ENCODE results near the gene CAMTA1. TPM values are rescaled to one million over a fixed set of nuclear protein-coding genes. Genes with fewer than 3 reads are reported as not detected.

CAMTA1 gene
- total RNA-seq, 1 donor from 2014 or later = 43.1 TPM

DNA sequence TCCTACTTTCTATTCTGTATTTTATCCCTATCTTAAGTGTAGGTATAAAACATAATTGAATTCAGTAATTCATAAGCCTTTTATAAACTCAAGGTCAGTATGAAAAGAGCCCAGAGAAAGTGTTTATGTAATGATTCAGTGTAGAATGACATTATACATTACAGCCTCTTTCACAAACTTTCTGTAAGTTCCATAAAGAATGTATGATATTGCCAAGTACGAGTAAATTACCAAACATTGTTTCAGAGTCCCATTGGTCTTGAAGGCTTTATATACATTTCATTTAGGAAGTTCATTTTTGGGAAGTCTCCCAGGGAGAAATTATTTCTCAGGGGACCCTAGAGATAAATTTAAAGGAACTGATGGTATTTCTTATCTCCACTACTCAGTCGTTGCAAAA is 948.0 kb downstream of the CAMTA1 start:
- intact Hi-C loops (cut with micrococcal nuclease) = no loop called here

DNA sequence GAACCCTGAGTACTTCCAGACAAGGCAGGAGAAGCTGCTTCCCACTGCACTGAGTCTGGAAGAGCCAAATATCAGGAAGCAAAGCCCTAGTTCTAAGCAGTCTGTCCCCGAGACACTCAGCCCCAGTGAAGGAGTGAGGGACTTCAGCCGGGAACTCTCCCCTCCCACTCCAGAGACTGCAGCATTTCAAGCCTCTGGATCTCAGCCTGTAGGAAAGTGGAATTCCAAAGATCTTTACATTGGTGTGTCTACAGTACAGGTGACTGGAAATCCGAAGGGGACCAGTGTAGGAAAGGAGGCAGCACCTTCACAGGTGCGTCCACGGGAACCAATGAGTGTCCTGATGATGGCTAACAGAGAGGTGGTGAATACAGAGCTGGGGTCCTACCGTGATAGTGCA is 952.8 kb downstream of the CAMTA1 start:
- intact Hi-C loops (cut with micrococcal nuclease) = no loop called here

DNA sequence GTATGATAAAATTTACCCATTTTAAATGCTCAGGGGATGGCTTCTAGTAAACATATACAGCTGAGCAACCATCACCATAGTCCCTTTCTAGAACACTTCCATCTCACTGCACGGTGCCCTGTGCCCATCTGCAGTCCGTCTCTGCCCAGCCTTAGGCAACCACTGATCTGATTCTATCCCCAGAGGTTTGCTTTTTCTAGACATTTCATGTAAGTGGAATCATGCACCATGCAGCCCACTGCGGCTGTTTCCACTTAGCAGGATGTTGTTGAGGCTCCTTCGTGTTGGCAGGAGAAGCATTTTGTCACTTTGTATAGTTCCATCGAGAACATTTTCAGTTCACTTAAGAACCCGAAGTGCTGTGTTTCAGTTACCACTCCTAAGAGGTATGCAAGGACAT is 958.1 kb downstream of the CAMTA1 start:
- intact Hi-C loops (cut with micrococcal nuclease) = no loop called here

DNA sequence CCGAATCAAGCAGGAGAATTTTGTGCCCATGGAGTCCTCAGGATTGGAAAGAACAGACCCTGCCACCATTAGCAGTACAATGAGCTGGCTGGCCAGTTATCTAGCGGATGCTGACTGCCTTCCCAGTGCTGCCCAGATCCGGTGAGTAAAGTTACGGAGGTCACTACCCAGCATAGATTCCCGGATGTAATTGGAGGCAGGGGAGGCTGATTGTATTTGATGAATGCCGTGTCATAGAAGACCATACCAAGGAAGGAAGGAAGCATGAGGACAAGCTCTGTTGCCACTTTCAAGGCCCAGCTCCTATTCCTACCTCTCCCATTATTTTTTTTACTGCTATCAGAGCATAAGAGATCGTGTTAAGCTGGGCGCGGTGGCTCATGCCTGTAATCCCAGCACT is 959.6 kb downstream of the CAMTA1 start:
- intact Hi-C loops (cut with micrococcal nuclease) = no loop called here

DNA sequence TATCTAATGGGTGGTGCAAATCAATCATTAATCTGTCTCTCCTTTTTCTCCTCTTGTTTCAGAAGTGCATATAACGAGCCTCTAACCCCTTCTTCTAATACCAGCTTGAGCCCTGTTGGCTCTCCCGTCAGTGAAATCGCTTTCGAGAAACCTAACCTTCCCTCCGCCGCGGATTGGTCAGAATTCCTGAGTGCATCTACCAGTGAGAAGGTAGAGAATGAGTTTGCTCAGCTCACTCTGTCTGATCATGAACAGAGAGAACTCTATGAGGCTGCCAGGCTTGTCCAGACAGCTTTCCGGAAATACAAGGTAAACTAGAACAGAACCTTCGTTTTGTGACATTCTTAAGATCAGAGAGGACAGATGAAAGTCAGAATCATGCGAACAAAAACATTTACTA is 960.5 kb downstream of the CAMTA1 start:
- intact Hi-C loops (cut with micrococcal nuclease) = no loop called here

DNA sequence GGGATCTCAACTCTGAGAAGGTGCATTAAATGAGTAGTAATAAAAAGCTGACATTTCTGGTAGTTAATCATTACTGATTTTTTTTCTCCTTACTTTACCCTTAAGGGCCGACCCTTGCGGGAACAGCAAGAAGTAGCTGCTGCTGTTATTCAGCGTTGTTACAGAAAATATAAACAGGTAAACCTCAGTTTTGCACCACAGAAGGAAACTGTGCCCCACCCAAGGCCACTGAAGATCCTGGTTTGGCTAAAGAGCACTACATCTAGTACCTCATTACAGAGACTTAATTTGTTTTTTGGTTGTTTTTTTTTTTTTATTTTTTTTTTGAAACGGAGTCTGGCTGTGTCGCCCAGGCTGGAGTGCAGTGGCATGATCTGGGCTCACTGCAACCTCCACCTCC is 962.4 kb downstream of the CAMTA1 start:
- intact Hi-C loops (cut with micrococcal nuclease) = no loop called here

DNA sequence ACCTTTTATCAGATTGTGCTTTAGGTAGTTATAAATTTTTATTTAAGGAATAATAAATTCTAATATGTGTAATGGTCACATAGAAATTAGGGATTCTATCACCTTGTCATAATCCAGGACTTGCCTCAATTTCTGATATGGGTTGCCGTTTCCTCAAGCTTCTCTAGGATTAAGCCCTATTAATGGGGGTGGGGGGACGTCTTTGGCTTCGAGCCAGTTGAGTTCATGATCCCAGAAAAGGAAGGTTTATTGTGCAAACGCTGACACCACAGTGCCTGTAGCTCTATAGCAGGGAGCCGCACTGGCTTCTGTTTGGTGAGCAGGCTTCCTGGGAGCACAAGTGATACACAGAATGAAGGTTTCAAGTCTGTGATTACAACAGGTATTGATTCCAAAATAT is 963.9 kb downstream of the CAMTA1 start:
- intact Hi-C loops (cut with micrococcal nuclease) = no loop called here

DNA sequence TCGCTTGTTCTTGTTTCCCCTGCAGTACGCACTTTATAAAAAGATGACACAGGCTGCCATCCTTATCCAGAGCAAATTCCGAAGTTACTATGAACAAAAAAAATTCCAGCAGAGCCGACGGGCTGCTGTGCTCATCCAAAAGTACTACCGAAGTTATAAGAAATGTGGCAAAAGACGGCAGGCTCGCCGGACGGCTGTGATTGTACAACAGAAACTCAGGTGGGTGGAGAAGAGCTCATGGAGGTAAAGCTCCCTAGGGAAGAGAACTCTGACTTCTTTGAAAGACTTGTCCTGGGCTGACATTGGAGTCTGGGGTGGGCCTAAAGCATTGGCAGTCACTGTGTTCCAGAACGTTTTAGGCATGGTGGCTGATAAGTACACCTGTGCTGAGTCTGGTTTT is 965.9 kb downstream of the CAMTA1 start:
- intact Hi-C loops (cut with micrococcal nuclease) = no loop called here

DNA sequence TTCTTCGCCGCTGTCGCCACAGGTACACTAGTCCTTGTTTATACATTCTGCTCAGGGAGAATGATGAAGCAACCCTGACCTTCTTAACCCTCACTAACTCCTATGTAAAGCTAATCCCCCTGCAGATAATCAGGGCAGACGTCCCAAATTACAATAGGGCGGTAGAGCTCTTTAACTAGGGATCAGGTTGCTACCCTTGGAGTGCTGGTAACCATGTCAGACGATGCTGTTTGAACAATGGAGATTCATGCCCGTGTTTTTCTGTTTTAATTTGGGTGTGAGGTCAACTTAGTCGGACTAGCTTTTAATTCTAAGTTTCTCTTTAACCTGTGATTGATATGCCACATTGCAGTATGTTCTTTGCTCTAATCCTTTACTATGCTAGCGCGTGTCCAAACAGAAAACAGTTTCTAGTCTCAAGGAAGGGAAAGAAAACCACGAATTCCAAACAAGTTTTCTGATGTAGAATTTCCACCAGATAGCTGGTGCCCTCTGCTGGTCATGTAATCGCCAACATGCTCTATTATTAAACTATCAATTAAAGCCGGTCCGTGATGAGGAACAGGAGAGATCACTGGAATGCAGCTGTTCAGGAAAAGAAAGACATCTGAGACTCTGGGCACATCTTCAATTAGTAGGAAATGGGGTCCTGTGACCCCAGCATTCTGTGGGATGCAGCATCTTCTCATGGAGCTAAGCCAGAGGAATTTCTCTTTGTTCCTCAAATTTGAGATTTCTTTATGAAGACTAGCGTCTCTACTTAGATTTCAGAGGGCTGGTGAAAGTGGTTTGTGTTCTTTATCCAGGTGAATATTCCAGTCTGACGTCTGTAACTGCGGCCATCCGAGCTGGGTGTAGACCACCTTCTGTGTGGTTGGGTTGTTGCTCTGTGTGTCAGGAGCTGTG is 967.5 kb downstream of the CAMTA1 start:
- intact Hi-C loops (cut with micrococcal nuclease) = loop anchor here (1.0 kb wide), 2 partner anchors 85 to 150 kb away; no protein-coding TSS in a partner anchor

DNA sequence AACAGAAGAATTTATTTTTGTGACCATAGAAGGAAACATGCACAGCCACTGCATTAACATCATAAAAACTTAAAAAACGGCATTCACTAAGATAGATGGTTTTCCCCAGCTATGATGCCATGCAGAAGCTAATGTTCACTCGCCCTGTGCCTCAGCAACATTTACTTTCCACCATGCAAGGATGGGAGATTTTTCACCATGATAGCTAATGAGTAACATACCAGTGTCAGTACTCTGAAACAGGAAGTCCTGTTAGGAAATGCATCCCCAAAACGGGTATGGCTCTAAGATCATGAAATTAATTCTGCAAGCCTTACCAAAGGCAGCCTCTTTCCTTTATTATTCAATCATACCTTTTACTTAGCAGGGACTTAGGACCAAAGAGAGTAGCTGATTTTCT is 968.4 kb downstream of the CAMTA1 start:
- intact Hi-C loops (cut with micrococcal nuclease) = loop anchor here (1.0 kb wide), 2 partner anchors 86 to 149 kb away; no protein-coding TSS in a partner anchor

DNA sequence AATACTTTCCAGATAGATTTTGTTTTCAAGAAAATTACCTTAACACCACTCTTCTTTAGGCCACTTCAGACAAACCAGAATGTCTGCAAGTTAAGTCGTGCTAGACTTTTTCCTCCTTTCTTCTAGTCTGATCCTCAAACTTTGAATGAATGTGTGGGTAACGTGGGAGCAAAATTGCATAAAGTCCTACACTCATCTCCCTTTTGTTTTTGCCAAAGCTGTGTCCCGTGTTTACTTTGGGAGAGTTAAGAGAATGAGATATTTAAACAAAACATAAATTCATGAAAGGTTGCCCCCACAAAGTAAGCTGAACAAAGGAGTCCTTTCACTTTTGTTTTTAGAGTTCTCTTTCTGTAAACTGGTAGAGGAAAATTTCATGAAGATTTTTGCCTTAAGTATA is 969.0 kb downstream of the CAMTA1 start:
- intact Hi-C loops (cut with micrococcal nuclease) = no loop called here

DNA sequence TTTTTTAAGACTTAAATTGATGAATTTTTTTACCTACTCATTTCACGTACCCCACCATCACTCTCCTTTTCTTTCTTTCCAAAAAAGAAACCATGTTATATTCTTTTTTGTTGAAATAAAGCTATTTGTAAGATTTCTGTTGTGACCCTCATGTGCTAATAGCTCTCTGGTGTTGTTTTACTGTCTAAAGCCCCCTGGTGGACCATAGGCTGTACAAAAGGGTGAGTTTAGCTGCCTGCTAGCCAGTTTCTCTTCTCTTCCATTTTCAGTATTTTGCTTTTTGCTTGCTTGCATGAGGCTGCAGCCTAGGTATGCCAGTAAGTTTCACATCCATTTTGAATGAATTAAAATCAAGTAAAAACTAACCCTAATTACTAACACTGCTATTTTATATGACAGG is 970.2 kb downstream of the CAMTA1 start:
- intact Hi-C loops (cut with micrococcal nuclease) = no loop called here

DNA sequence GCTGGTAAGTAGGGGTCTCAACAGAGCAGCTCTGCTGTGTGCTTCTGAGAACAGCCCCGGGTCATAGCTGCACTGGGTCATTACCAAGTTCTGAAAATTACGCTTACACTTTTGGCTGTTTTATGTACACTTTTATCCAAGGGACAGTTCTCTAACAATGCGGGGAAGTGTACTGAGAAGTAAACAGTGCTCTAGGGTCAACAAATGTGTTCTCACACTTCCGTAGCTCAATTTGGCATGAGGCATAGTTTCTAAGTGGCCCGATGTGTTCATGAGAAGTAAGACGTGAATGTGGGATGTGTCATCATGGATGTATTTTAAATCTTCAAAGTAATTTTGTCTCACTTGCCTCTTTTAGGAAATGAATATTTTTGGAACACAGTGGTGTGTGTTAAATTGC is 975.0 kb downstream of the CAMTA1 start:
- intact Hi-C loops (cut with micrococcal nuclease) = no loop called here

DNA sequence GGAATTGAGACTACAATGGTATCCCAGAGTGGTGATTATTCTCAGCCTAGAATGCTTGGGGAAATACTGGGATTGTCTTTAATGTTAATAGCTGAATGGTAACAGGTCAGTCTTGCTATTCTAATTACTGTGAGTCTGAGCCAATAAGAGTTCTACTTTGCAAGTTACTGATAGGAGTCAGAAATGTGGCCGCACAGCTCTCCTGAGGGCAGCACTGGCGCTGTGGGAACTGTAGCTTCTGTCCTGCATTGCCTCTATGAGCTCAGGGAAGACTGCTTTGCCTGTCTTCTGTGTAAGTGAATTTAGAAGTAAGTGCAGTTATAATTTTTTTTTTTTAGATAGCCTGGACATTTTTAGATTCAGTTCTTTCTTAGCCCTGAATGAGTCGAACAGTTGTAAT is 975.8 kb downstream of the CAMTA1 start:
- intact Hi-C loops (cut with micrococcal nuclease) = no loop called here

DNA sequence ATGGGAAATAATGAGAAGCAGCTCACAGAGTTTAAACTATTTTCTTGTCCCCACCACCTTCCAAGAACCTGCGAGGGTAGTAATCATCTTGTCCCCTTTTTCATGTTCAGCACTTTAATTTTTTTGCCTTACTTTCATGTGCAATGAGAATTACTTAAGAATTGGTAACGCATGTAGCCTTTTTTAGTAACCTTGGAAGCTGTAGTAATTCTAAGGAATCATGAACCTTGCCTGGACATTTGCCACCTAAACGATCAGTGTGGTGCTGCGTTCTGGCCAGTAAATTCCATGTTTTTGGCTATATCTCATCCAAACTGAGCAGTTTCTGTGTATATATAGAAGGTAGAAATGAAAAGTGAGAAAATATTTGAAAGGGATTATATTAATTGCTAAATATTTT is 981.9 kb downstream of the CAMTA1 start:
- intact Hi-C loops (cut with micrococcal nuclease) = no loop called here

DNA sequence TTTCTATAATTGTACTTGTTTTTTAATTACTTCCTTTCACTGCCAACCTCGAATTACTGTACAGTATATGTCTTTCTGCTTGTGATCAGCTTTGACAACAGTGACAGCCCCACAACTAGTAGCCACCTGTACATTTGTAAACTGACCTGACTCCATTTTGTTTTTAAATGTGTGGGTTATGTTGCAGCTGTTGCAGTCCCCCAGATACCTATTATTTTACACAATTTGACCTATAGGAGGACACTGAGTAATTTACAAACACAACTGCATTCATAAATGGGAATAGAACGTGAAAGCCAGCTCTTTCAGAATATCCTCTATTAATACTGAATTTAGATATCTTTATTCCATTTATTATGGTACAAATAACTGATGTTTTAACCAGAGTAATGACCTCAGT is 983.3 kb downstream of the CAMTA1 start:
- intact Hi-C loops (cut with micrococcal nuclease) = no loop called here

DNA sequence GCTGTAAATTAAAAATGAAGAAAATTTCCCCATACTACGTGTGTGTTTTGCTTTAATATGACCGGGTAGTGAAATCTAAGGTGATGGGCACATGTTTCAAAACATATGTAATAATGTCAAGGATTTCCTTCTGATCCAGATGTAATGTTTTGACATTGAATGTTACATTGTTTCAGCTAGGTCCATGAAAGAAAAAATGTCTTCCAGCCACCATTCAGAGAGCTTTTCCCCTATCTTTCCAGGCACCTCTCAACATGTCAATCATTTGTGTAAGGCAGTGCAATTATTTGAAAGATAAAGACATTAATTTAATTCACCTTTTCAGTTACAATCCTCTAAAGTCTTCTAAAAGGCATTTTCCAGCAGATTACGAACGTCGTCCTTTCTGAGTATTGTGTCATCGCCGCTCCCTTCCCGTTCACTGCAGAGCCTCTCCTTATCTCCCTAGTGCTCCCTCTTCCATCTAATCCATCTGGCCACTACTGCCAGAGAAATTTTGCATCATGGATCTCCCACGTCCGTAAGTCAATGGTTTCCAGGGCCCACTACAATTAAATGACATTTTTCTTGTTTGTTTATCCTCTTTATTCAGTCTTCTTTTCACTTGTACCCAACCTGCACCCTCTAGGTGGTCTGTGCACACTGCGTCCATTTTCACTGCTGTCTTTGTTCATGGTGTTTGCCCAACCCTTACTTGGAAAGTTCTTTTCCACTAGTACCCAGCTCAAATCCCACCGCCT is 984.6 kb downstream of the CAMTA1 start:
- intact Hi-C loops (cut with micrococcal nuclease) = loop anchor here (5.0 kb wide), 1 partner anchor 1158 kb away; the partner anchor contains the start of gene PHF13

DNA sequence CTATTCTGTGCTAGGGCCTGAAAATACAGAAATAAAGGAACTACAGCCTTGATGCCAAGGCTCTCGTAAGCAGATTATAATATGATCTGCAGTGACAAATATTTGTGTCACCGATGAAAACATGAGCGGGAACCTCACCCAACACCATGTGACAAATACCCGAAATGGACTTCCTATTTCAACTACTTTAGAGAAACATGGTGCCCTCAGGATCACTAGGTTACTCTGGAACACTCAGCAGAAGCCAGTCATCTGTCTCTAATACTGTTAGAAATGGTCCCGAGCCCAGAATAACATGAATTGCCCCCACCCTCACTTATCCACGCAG is 985.4 kb downstream of the CAMTA1 start:
- intact Hi-C loops (cut with micrococcal nuclease) = loop anchor here (5.0 kb wide), 1 partner anchor 1158 kb away; the partner anchor contains the start of gene PHF13

DNA sequence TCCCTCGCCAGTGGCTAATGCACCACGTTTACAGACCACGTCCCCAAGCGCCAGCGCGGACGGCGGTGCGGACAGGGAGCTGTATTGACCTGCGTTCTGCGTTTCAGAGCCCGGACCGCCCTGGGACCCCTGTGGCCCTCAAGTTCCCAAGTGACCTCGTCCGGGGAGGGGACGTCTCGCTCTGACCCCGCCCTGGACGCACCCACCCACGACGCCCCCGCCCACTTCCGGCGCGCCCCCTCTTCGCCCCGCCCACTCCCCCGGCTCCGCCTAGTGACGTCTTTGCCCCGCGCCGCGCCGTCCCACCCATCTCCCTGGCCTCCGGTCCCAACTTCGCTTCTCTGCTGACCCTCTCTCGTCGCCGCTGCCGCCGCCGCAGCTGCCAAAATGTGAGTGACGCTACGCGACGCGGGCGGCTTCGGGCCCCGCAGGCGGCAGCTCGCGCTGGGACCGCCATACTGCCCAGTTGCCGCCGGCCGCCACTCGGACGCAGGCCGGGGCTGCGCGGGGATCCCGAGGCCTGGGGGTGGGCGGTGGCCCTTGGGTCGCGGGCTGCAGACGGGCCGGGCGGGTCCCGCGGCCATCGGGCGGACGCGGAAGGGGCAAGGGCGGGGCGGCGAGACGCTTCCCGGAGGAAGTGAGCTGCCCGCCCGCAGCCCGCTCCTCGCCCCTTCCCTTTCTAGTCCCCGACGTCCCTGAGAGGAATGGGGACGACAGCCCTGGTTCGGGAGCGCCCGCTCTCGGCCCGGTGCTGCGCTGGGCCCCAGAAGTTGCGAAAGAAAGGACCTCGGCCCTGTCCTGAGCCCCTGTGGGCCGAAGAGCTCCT is 986.0 kb downstream of the CAMTA1 start, which contains the start of gene VAMP3:
Gene VAMP3, plus strand, starts transcription at position 300 of the 826 bp plus-strand sequence. Its CDS starts 88 bp downstream, at position 388.
- intact Hi-C loops (cut with micrococcal nuclease) = loop anchor here (1.0 to 5.0 kb wide), 2 partner anchors 12 to 1159 kb away; partner anchors contain the start of gene PHF13

DNA sequence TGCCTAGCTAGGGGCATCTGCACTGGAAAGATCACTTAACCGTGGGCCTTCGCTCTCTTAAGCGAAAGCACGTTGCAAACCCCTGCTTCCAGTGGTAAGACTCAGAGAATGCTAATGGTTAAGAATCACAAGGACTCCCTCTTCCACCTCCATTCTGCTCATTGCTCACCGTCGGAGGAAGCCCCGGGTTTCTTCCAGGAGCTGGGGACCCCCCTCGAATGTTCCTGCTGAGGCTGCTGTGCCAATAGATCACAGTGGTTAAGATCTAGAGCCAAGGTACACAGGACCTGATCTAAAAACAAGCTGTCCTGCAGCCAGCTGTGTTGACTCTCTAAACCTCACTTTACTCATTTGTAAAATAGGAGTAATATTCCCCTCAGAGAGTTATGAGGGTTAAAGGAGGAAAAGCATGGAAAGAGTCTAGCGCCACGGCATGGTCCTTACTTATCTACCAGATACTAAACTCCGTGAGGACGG is 986.6 kb downstream of the CAMTA1 start:
- intact Hi-C loops (cut with micrococcal nuclease) = loop anchor here (1.0 to 5.0 kb wide), 2 partner anchors 11 to 1160 kb away; partner anchors contain the start of gene PHF13

DNA sequence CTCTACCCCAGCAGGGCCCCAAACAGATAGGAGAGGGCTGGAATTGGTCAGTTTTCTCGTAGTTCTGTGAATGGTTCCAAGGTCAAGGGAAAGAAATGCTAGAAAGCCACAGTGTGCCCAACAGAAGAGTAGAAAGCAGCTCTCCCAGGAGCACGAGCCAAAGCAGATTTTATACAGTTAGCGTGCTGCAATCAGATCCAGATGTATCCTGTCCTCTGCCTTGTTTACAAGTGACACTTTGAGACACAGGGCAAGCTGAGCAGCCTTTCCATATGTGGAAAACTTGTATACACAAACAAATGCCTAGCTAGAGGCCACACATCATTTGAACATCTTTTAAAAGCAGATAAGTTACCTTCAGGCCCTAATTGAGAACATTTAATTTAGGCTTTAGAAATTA is 992.3 kb downstream of the CAMTA1 start:
- intact Hi-C loops (cut with micrococcal nuclease) = no loop called here
